HL-60 (cell line): ENCODE results near the gene FHIT.

Experiments
- CTCF ChIP-seq: IDR thresholded peaks from one replicate; pipeline ENCODE4 v1.5.1; 2011; ENCODE audit warnings: low read length, control low read depth, inconsistent platforms; ENCODE audit not compliant: insufficient read depth
- GABPA ChIP-seq: IDR thresholded peaks from 2 replicates; pipeline ENCODE4 v1.6.1; 2012; ENCODE audit warnings: low read depth
- POLR2AphosphoS5 ChIP-seq: IDR thresholded peaks from 2 replicates; pipeline ENCODE4 v1.6.1; 2012; ENCODE audit warnings: low read depth
- REST ChIP-seq: IDR thresholded peaks from 2 replicates; pipeline ENCODE4 v1.6.1; 2012; ENCODE audit warnings: low read depth; ENCODE audit not compliant: insufficient replicate concordance
- SPI1 ChIP-seq: IDR thresholded peaks from 2 replicates; pipeline ENCODE4 v1.6.1; 2012; ENCODE audit warnings: low read depth, mild to moderate bottlenecking, borderline replicate concordance

DNA sequence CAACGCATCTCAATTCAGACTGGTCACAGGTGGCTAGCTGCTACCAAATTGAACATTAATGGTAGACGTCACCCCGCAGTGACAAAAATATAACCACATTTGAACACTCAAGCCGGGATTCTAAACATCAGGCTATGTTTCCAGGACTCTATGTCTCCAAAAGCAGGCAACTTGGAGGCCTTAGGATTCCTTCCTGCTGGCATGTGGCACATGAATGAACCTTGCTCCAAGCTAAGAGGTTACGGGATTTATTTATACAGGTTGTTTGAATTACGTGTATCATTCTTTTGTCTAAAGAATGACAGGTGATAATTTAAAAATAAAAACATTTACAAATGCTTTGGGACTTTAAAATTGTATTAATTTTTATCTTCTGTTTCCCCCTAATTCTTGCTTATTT is 1337.0 kb downstream of the FHIT start:
- TF ChIP-seq CTCF = no peak
- no peak for TF ChIP-seq POLR2AphosphoS5
- no peak for TF ChIP-seq REST
- no peak for TF ChIP-seq GABPA
- no peak for TF ChIP-seq SPI1
